Neural cell (in vitro differentiated cells): ENCODE results near the gene ODAD4.

Experiments
- EP300 ChIP-seq: fragments of 450-650 bp; conservative IDR thresholded peaks from 2 replicates; pipeline ENCODE4 v1.6.1; 2014; ENCODE audit warnings: antibody characterized with exemption, mild to moderate bottlenecking, moderate library complexity; ENCODE audit not compliant: poor library complexity, severe bottlenecking
- POLR2AphosphoS5 ChIP-seq: IDR thresholded peaks from 2 replicates; pipeline ENCODE4 v1.6.1; 2012
- RAD21 ChIP-seq: fragments of 450-650 bp; conservative IDR thresholded peaks from 2 replicates; pipeline ENCODE4 v1.6.1; 2014; ENCODE audit warnings: antibody characterized with exemption, mild to moderate bottlenecking, moderate library complexity
- TAF1 ChIP-seq: IDR thresholded peaks from 2 replicates; pipeline ENCODE4 v1.6.1; 2012; ENCODE audit warnings: low read depth
- TF ChIP-seq, protein P1 (sequence below): fragments of 450-650 bp; IDR thresholded peaks from 2 replicates; pipeline ENCODE4 v1.5.1; 2014; ENCODE audit warnings: antibody characterized with exemption, mild to moderate bottlenecking, moderate library complexity; ENCODE audit not compliant: poor library complexity, severe bottlenecking
- TF ChIP-seq, protein P2 (sequence below): IDR thresholded peaks from 2 replicates; pipeline ENCODE4 v1.6.1; 2012; ENCODE audit warnings: borderline replicate concordance

DNA sequence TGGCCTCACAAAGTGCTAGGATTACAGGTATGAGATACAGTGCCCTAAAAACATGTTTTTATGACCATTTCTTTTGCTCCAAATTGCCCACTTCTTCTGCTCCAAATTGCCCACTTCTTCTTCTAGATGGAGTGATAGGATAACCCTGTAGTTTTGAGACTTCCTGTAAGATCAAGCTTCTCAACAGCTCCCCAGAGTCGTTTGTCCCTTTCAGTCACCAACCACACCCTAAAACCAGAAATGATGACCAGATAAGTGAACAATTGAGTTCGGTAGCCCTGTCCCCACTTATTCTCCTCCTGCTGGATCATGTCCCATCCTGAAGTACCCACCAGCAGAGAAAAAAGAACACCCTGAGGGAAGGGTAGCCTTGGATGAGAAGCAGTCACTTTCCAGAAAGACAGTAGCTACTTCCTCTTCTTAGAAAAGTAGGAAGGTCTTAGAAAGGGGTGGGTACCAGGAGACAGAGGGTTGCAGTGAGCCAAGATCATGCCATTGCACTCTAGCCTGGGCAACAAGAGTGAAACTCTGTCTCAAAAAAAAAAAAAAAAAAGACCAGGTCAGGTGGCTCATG, 2.5 kb downstream of the ODAD4 start:
- TF ChIP-seq, protein P1, sequence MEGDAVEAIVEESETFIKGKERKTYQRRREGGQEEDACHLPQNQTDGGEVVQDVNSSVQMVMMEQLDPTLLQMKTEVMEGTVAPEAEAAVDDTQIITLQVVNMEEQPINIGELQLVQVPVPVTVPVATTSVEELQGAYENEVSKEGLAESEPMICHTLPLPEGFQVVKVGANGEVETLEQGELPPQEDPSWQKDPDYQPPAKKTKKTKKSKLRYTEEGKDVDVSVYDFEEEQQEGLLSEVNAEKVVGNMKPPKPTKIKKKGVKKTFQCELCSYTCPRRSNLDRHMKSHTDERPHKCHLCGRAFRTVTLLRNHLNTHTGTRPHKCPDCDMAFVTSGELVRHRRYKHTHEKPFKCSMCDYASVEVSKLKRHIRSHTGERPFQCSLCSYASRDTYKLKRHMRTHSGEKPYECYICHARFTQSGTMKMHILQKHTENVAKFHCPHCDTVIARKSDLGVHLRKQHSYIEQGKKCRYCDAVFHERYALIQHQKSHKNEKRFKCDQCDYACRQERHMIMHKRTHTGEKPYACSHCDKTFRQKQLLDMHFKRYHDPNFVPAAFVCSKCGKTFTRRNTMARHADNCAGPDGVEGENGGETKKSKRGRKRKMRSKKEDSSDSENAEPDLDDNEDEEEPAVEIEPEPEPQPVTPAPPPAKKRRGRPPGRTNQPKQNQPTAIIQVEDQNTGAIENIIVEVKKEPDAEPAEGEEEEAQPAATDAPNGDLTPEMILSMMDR = no peak
- TF ChIP-seq POLR2AphosphoS5 = no peak
- TF ChIP-seq, protein P2, sequence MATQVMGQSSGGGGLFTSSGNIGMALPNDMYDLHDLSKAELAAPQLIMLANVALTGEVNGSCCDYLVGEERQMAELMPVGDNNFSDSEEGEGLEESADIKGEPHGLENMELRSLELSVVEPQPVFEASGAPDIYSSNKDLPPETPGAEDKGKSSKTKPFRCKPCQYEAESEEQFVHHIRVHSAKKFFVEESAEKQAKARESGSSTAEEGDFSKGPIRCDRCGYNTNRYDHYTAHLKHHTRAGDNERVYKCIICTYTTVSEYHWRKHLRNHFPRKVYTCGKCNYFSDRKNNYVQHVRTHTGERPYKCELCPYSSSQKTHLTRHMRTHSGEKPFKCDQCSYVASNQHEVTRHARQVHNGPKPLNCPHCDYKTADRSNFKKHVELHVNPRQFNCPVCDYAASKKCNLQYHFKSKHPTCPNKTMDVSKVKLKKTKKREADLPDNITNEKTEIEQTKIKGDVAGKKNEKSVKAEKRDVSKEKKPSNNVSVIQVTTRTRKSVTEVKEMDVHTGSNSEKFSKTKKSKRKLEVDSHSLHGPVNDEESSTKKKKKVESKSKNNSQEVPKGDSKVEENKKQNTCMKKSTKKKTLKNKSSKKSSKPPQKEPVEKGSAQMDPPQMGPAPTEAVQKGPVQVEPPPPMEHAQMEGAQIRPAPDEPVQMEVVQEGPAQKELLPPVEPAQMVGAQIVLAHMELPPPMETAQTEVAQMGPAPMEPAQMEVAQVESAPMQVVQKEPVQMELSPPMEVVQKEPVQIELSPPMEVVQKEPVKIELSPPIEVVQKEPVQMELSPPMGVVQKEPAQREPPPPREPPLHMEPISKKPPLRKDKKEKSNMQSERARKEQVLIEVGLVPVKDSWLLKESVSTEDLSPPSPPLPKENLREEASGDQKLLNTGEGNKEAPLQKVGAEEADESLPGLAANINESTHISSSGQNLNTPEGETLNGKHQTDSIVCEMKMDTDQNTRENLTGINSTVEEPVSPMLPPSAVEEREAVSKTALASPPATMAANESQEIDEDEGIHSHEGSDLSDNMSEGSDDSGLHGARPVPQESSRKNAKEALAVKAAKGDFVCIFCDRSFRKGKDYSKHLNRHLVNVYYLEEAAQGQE = no peak
- no peak for TF ChIP-seq EP300
- no peak for TF ChIP-seq TAF1
- TF ChIP-seq RAD21 = no peak
